ENCODE data around the gene CMKLR1. TPM values are rescaled to one million over a fixed set of nuclear protein-coding genes. Genes with fewer than 3 reads are reported as not detected.
A peak's percentile ranks its signal among the peaks of the same experiment; 100 is the strongest.

CMKLR1 gene
- total and polyA plus RNA-seq, 9 of the 15 experiments (the other 6 are each of a cell fraction or from before 2014, with no cell fraction given): 0.11 to 1.4 (median 0.20) TPM

DNA sequence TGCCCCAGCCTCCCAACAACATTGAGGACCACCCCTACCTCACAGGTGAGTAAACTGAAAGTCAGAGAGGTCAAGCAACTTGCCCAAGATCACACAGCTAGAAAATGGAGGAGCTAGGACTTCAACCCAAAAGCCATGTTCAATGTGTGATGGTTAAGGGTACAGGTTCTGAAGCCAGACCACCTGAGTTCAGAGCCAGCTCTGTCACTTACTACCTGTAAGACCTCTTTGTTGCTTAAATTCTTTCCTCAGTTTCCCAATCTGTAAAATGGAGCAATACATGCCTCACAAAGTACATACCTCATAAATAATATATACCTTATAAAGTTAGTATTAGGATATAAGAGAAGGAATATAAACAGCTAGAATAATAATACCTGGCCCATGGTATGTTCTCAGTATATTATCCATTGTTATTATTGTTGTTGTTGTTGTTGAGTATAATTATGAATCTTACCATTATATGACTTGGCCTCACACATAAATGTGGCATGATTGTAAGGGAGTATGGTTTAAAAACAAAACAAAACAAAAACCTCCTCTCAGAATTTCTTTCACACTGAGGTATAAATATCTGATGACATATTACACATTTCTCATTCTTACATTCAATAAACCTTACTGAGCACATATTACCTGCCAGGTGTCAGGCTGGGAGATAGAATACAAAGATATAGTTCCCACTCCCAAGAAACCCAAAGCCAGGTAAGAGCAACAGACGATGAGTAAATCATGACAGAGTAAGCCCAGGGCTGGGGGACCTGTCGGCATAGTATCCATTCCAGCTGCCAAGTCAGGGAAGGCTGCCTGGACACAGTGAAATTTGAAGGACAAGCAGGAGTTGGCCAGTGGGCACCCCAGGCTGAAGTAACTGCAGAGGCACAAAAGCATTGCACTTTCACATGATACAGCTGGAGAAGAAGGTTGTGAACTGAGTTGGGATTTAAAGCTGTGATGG, 19.6 kb downstream of the CMKLR1 start:
- BruUV-seq (replicated peaks): no TSS peak
- in situ Hi-C loops (cut with MboI) (no loop called here), intact Hi-C loops (cut with micrococcal nuclease) (no loop called here)
- Histone ChIP-seq H3K9ac (ENCODE audit: insufficient read depth in 1 of 2, low read depth in 2 of 2, low read length in 2 of 2) (no peak overlapping the region), H4K20me1 (replicated peaks; ENCODE audit: control insufficient read depth, insufficient read depth, low read length) (no peaks in the 10 kb centered on the region; the same call in 1 of the 2 replicates), H3K79me2 (ENCODE audit: control insufficient read depth, insufficient read depth, low read length) (no peaks in the 10 kb centered on the region), H3K27me3 (ENCODE audit: control insufficient read depth in 2 of 2, insufficient read depth in 2 of 2, low read length in 2 of 2) (peaks cover 0 to 7% of the 10 kb centered on the region in 2 experiments; a peak in 2 of 5 replicates), H2AFZ (ENCODE audit: low read depth, low read length) (no peak overlapping the region), H3K9me1 (ENCODE audit: control insufficient read depth, insufficient read depth, low read length) (no peaks in the 10 kb centered on the region), H3K4me1 (replicated peaks in 1 of 2; ENCODE audit: control insufficient read depth in 2 of 2, insufficient read depth in 2 of 2, low read length in 2 of 2) (no peaks in the 10 kb centered on the region; a peak in 1 of 5 replicates), H3K9me3 (replicated peaks; ENCODE audit: control insufficient read depth, insufficient read depth, low read depth, low read length) (no peaks in the 10 kb centered on the region), H3K36me3 (ENCODE audit: control insufficient read depth, insufficient read depth, low read length) (no peaks in the 10 kb centered on the region), H3K27ac (ENCODE audit: extremely low read depth, low read depth, low read length) (no peak overlapping the region), H3K4me2 (ENCODE audit: insufficient read depth, low read length) (no peak overlapping the region), H3K4me3 (no peak overlapping the region)
- WGBS (ENCODE audit: insufficient coverage, low coverage, missing lambda C conversion rate): 10% methylated on average over 2 of the region's 2 CpGs
- ChIA-PET CTCF (ENCODE audit: low intra/inter-chr PET ratio) (no interaction called here), POLR2A (no interaction called here)
- ATAC-seq: no peak
- no peak for FAIRE-seq
- DNase-seq (ENCODE audit: extremely low read depth in 1 of 4, low spot score in 3 of 4): no peak
- TF ChIP-seq SMARCA5 (IDR thresholded peaks at IDR 0.05) (peak; percentile 60; the same call in 1 of the 2 replicates), KDM5B (IDR thresholded peaks at IDR 0.05; ENCODE audit: insufficient replicate concordance, low read depth, low read length) (no peak), ZFP36 (IDR thresholded peaks at IDR 0.05; ENCODE audit: low read depth, low read length, partially characterized antibody) (peak; percentile 33), RBM25 (IDR thresholded peaks at IDR 0.05; ENCODE audit: low read depth, low read length, severe bottlenecking) (peak; percentile 97), CBX8 (IDR thresholded peaks at IDR 0.05; ENCODE audit: borderline replicate concordance, extremely low read depth, low read depth, low read length, poor library complexity, severe bottlenecking) (no peak), BCOR (IDR thresholded peaks at IDR 0.05) (peak; percentile 78), KDM1A (IDR thresholded peaks at IDR 0.05) (0 out of 4 replicates have a peak, but pooled peaks of 1 of the 2 experiments have one; percentile 22), ADNP (tag; IDR thresholded peaks at IDR 0.05) (0 out of 2 replicates have a peak, but pooled peaks have one; percentile 27)

All from K562 (cell line).